PFSK-1 (cell line): ENCODE measurements around the gene NFIB.

Experiments used
- FOXP2 ChIP-seq: optimal IDR thresholded peaks from 2 replicates; pipeline ENCODE3; 2011; ENCODE audit warnings: borderline replicate concordance, control low read depth, inconsistent platforms; ENCODE audit not compliant: insufficient read depth; ENCODE audit errors: extremely low read length, extremely low read depth
- POLR2AphosphoS5 ChIP-seq: IDR thresholded peaks from 2 replicates; pipeline ENCODE4 v1.6.1; 2012; ENCODE audit warnings: low read depth, mild to moderate bottlenecking, control low read depth, low read length, moderate library complexity
- REST ChIP-seq, 2 experiments: IDR thresholded peaks; 2 replicates each; pipeline versions ENCODE4 v1.6.1 to v1.8.0; 2011 to 2012; ENCODE audit warnings: low read depth in 2 of 2, low read length in 2 of 2, control low read depth in 1 of 2, inconsistent platforms in 1 of 2, mild to moderate bottlenecking in 1 of 2, moderate library complexity in 1 of 2; ENCODE audit not compliant: insufficient read depth in 1 of 2
- SIN3A ChIP-seq: IDR thresholded peaks from 2 replicates; pipeline ENCODE4 v1.6.1; 2012; ENCODE audit warnings: mild to moderate bottlenecking, low read length, moderate library complexity, borderline replicate concordance; ENCODE audit not compliant: insufficient read depth
- TAF1 ChIP-seq: IDR thresholded peaks from 2 replicates; pipeline ENCODE4 v1.6.1; 2012; ENCODE audit warnings: low read length, control low read depth, borderline replicate concordance; ENCODE audit not compliant: insufficient read depth

GRCh38 chr9:14260101-14260500 is 53.8 kb downstream of the NFIB start:
- TF ChIP-seq REST (IDR thresholded peaks at IDR 0.05; ENCODE audit: insufficient read depth in 1 of 2, low read depth in 2 of 2, low read length in 2 of 2) (no peak), POLR2AphosphoS5 (no peak), FOXP2 (no peak), TAF1 (no peak), SIN3A (no peak)
